Measurements from ENCODE around the gene ZFAND3.
"Not testable (repeated sequence)": the region's sequence is repeated elsewhere in the genome, so short reads cannot be mapped to it uniquely, and the experiment has no call there.

ZFAND3 gene

DNA sequence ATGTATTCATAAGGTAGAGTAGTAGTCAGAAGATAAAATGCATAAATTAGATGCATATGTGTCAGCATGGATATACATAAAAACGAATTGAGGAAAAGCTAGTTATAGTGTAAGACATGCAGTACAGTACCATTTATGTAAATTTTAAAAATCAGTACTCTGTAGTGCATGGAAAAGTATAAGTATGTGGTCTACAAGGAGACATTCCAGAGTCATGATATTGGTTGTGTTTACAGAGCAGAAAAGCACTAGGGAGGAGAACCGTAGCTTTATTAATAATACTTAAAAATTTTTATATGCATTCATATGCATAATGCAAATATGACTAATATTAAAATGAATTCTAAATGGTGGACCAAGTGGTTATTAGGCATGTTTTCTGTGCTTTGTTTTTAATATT lies 220.0 kb downstream of the ZFAND3 start:
- Histone ChIP-seq H3K9ac (ENCODE audit: insufficient read length, low read depth) (no peak overlapping the region), H3K27me3 (ENCODE audit: insufficient read depth, insufficient read length) (no peaks in the 10 kb centered on the region), H3K36me3 (ENCODE audit: insufficient read depth, insufficient read length, low read length) (no peaks in the 10 kb centered on the region), H3K4me3 (ENCODE audit: insufficient read length, low read depth) (no peak overlapping the region), H3K9me3 (ENCODE audit: insufficient read depth, low read length) (no peaks in the 10 kb centered on the region), H3K4me1 (ENCODE audit: insufficient read depth, insufficient read length) (no peaks in the 10 kb centered on the region)
- no peak for DNase-seq (ENCODE audit: low read depth, low spot score)
- TF ChIP-seq SUZ12 (IDR thresholded peaks at IDR 0.05; ENCODE audit: extremely low read depth, insufficient read depth, insufficient read length) (no peak), YY1 (IDR thresholded peaks at IDR 0.05; ENCODE audit: insufficient read depth, insufficient read length) (no peak), ZNF274 (IDR thresholded peaks at IDR 0.05; ENCODE audit: low read depth, low read length) (no peak)

DNA sequence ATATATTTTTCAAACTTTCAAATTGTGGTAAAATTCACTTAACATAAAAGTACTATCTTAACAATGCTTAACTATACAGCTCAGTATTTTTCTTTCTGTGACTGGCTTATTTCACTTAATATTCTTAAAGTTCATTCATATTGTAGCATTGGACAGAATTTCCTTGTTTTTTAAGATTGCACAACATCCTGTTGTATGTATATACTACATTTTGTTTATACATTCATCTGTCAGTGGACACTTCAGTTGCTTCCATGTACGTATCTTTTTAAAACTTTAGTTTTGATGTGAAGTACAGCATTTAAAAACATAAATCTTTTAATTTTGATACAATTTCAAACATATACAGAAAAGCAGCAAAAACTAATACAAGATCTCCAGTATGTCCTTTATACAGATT lies 220.7 kb downstream of the ZFAND3 start:
- Histone ChIP-seq H3K9me3 (ENCODE audit: insufficient read depth, low read length) (no peaks in the 10 kb centered on the region), H3K4me3 (ENCODE audit: insufficient read length, low read depth) (no peak overlapping the region), H3K4me1 (ENCODE audit: insufficient read depth, insufficient read length) (no peaks in the 10 kb centered on the region), H3K36me3 (ENCODE audit: insufficient read depth, insufficient read length, low read length) (no peaks in the 10 kb centered on the region), H3K27me3 (ENCODE audit: insufficient read depth, insufficient read length) (no peaks in the 10 kb centered on the region), H3K9ac (ENCODE audit: insufficient read length, low read depth) (no peak overlapping the region)
- DNase-seq (ENCODE audit: low read depth, low spot score) = no peak
- TF ChIP-seq ZNF274 (IDR thresholded peaks at IDR 0.05; ENCODE audit: low read depth, low read length) (no peak), YY1 (IDR thresholded peaks at IDR 0.05; ENCODE audit: insufficient read depth, insufficient read length) (no peak), SUZ12 (IDR thresholded peaks at IDR 0.05; ENCODE audit: extremely low read depth, insufficient read depth, insufficient read length) (no peak)

DNA sequence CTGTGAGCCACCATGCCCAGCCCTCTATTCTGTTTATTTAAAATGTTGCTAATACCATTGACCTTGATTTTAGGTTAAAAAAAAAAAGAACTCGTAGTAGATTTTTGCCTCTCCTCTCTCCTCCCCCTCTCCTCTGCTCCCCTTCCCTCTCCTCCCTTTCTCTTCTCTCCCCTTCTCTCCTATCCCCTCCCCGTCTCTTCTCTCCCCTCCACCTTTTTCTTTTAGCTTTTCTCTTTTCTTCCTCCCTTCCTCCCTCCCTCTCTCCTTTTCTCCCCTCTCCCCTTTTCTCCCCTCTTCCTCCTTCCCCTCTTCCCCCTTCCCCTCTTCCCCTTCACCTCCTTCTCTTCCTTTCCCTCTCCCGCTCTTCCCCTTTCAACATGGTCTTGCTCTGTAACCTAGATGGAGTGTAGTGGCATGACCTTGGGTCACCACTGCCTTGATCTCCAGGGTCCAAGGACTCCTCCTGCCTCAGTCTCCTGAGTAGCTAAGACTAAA lies 223.8 kb downstream of the ZFAND3 start:
- Histone ChIP-seq H3K4me3 (ENCODE audit: insufficient read length, low read depth) (no peak overlapping the region), H3K27me3 (ENCODE audit: insufficient read depth, insufficient read length) (no peaks in the 10 kb centered on the region), H3K9me3 (ENCODE audit: insufficient read depth, low read length) (no peaks in the 10 kb centered on the region), H3K36me3 (ENCODE audit: insufficient read depth, insufficient read length, low read length) (no peaks in the 10 kb centered on the region), H3K4me1 (ENCODE audit: insufficient read depth, insufficient read length) (no peaks in the 10 kb centered on the region), H3K9ac (ENCODE audit: insufficient read length, low read depth) (no peak overlapping the region)
- no peak for DNase-seq (ENCODE audit: low read depth, low spot score)
- TF ChIP-seq ZNF274 (IDR thresholded peaks at IDR 0.05; ENCODE audit: low read depth, low read length) = no peak
- TF ChIP-seq SUZ12 (IDR thresholded peaks at IDR 0.05; ENCODE audit: extremely low read depth, insufficient read depth, insufficient read length) = no peak
- TF ChIP-seq YY1 (IDR thresholded peaks at IDR 0.05; ENCODE audit: insufficient read depth, insufficient read length) = no peak

DNA sequence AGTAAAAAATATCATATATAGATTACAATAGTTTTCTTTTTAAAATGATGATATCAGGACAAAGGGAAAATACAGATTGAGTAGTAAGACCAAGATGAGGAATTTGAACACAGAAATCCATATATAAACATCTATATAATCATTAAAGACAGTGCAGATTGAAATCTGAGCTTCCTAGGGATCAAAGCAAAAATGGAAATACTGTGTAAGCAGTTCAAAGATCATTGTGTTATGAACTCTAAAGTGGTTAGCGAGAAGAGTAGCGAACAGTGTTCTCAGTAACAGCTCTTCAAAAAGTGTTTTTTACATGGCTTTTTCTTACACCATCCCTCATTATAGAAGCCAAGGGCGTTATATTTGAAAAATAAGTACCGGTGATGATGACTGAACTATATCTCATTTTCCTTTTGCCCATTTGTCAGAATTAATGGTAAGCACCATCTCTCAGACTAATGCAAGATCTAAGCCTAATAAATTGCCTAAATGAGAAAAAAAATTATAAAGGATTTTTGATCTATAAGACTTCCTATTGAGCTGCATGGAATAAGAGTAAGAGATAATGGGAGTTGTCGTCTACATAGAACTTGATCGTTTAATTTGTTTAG lies 226.3 kb downstream of the ZFAND3 start:
- TF ChIP-seq SUZ12 (IDR thresholded peaks at IDR 0.05; ENCODE audit: extremely low read depth, insufficient read depth, insufficient read length) = no peak
- TF ChIP-seq YY1 (IDR thresholded peaks at IDR 0.05; ENCODE audit: insufficient read depth, insufficient read length) = no peak
- TF ChIP-seq ZNF274 (IDR thresholded peaks at IDR 0.05; ENCODE audit: low read depth, low read length) = no peak
- Histone ChIP-seq H3K9ac (ENCODE audit: insufficient read length, low read depth) (no peak overlapping the region), H3K27me3 (ENCODE audit: insufficient read depth, insufficient read length) (no peaks in the 10 kb centered on the region), H3K4me1 (ENCODE audit: insufficient read depth, insufficient read length) (no peaks in the 10 kb centered on the region), H3K9me3 (ENCODE audit: insufficient read depth, low read length) (no peaks in the 10 kb centered on the region), H3K4me3 (ENCODE audit: insufficient read length, low read depth) (no peak overlapping the region), H3K36me3 (ENCODE audit: insufficient read depth, insufficient read length, low read length) (no peaks in the 10 kb centered on the region)
- no peak for DNase-seq (ENCODE audit: low read depth, low spot score)

- H3K36me3 ChIP-seq (ENCODE audit: insufficient read depth, insufficient read length, low read length) = no peaks in the 10 kb centered on the region
- no peak overlapping the region for H3K9ac ChIP-seq (ENCODE audit: insufficient read length, low read depth)
- no peak overlapping the region for H3K4me3 ChIP-seq (ENCODE audit: insufficient read length, low read depth)
- no peak for TF ChIP-seq ZNF274 (IDR thresholded peaks at IDR 0.05; ENCODE audit: low read depth, low read length)
- TF ChIP-seq YY1 (IDR thresholded peaks at IDR 0.05; ENCODE audit: insufficient read depth, insufficient read length) = no peak
- TF ChIP-seq SUZ12 (IDR thresholded peaks at IDR 0.05; ENCODE audit: extremely low read depth, insufficient read depth, insufficient read length) = no peak
- H3K27me3 ChIP-seq (ENCODE audit: insufficient read depth, insufficient read length) = no peaks in the 10 kb centered on the region
- no peaks in the 10 kb centered on the region for H3K9me3 ChIP-seq (ENCODE audit: insufficient read depth, low read length)
- no peaks in the 10 kb centered on the region for H3K4me1 ChIP-seq (ENCODE audit: insufficient read depth, insufficient read length)
- DNase-seq (ENCODE audit: low read depth, low spot score) = no peak
Observed at GRCh38 chr6:38047562-38047961, 228.0 kb downstream of the ZFAND3 start.

DNA sequence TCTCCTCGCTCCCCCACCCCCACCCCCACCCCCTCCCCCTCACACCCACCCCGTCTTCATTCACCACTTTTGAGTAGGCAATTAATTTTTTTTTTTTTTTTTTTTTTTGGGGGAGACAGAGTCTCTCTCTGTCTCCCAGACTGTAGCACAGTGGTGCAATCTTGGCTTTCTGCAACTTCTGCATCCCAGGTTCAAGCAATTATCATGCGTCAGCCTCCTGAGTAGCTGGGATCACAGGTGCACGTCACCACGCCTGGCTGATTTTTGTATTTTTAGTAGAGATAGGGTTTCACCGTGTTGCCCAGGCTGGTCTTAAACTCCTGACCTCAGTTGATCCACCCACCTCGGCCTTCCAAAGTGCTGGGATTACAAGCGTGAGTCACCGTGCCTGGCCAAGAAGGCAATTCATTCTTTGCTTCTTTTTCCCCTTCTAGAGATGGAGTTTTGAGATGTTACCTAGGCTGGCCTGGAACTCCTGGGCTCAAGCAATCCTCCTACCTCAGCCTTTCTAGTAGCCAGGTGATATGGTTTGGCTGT lies 230.4 kb downstream of the ZFAND3 start:
- H3K4me3 ChIP-seq (ENCODE audit: insufficient read length, low read depth); H3K9me3 ChIP-seq (ENCODE audit: insufficient read depth, low read length); H3K4me1 ChIP-seq (ENCODE audit: insufficient read depth, insufficient read length); H3K27me3 ChIP-seq (ENCODE audit: insufficient read depth, insufficient read length); DNase-seq (ENCODE audit: low read depth, low spot score); H3K9ac ChIP-seq (ENCODE audit: insufficient read length, low read depth); H3K36me3 ChIP-seq (ENCODE audit: insufficient read depth, insufficient read length, low read length): not testable (repeated sequence)

DNA sequence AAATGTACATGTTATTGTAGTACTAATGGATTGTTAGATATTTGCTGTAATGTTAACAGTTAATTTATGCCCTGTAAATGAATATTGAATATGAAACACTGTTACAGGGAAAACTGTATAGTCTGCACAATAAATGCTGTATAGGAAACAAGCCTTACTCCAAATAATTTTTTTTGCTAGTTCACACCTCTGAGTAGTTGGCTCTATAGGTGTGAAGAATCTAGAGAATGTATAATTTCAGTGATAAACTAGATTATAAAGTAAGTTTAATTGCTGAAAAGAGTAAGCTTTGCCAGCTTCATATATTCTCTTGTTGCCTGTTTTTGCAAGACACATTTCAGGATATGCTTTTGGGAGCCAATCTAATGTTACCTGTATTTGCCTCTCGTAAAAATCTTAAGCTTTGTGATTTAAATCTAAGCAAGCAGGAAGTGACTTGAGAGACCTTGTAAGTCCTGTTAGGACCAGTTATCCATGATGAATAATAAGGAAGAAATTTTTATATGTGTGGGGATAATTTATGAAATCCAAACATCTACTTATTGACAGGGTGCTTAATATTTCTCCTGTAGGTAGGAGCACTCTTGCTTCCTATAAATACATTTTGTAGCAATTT lies 232.4 kb downstream of the ZFAND3 start:
- Histone ChIP-seq H3K36me3 (ENCODE audit: insufficient read depth, insufficient read length, low read length) (no peaks in the 10 kb centered on the region), H3K9me3 (ENCODE audit: insufficient read depth, low read length) (no peaks in the 10 kb centered on the region), H3K4me1 (ENCODE audit: insufficient read depth, insufficient read length) (no peaks in the 10 kb centered on the region), H3K27me3 (ENCODE audit: insufficient read depth, insufficient read length) (no peaks in the 10 kb centered on the region), H3K4me3 (ENCODE audit: insufficient read length, low read depth) (no peak overlapping the region), H3K9ac (ENCODE audit: insufficient read length, low read depth) (no peak overlapping the region)
- TF ChIP-seq SUZ12 (IDR thresholded peaks at IDR 0.05; ENCODE audit: extremely low read depth, insufficient read depth, insufficient read length) (no peak), YY1 (IDR thresholded peaks at IDR 0.05; ENCODE audit: insufficient read depth, insufficient read length) (no peak), ZNF274 (IDR thresholded peaks at IDR 0.05; ENCODE audit: low read depth, low read length) (no peak)
- no peak for DNase-seq (ENCODE audit: low read depth, low spot score)

Data from NT2/D1 (cell line).